CD4-positive, alpha-beta memory T cell (primary cell): Measurements from ENCODE around the gene GNL3. TPM values are rescaled to one million over a fixed set of nuclear protein-coding genes. Genes with fewer than 3 reads are reported as not detected.
"Not testable (repeated sequence)": the region's sequence is repeated elsewhere in the genome, so short reads cannot be mapped to it uniquely, and the experiment has no call there.

Experiments
- CTCF ChIA-PET: fragments of 350-600 bp; sonication (Branson Sonifier 250); formaldehyde crosslinking; loops from one replicate; lab custom pipeline; 2021; ENCODE audit warnings: inconsistent platforms; ENCODE audit not compliant: partially characterized antibody; lab: Charles Lee
- POLR2A ChIA-PET: fragments of 350-600 bp; sonication (Branson Sonifier 250); formaldehyde crosslinking; loops from one replicate; lab custom pipeline; 2021; ENCODE audit not compliant: partially characterized antibody; lab: Charles Lee
- DNase-seq, 5 donors: peaks; one replicate each; pipeline versions ENCODE4 v3.0.0 to v3.0.0-alpha.2; 2020 to 2022; ENCODE audit warnings: mixed read lengths in 1 of 5
- H3K27ac ChIP-seq: one replicate; pipeline ENCODE4 v1.7.0; 2013; ENCODE audit warnings: low read depth, low read length
- H3K27me3 ChIP-seq: 2 replicates; pipeline ENCODE4 v1.7.0; 2013; ENCODE audit warnings: mild to moderate bottlenecking, low read length, moderate library complexity; ENCODE audit not compliant: insufficient read depth
- H3K36me3 ChIP-seq: 2 replicates; pipeline ENCODE4 v1.7.0; 2013; ENCODE audit warnings: mild to moderate bottlenecking, low read length, moderate library complexity; ENCODE audit not compliant: insufficient read depth
- H3K4me1 ChIP-seq: 2 replicates; pipeline ENCODE4 v1.7.0; 2013; ENCODE audit warnings: mild to moderate bottlenecking, low read length, moderate library complexity; ENCODE audit not compliant: insufficient read depth
- H3K4me3 ChIP-seq, 2 donors: one replicate each; pipeline ENCODE4 v1.7.0; 2013; ENCODE audit warnings: low read length in 2 of 2, mild to moderate bottlenecking in 1 of 2
- H3K9me3 ChIP-seq, 2 donors: one replicate each; pipeline ENCODE4 v1.7.0; 2013; ENCODE audit warnings: low read length in 2 of 2, control low read depth in 1 of 2; ENCODE audit not compliant: control insufficient read depth in 1 of 2
- H3K27ac Mint-ChIP-seq, 7 donors: one replicate each; pipeline ENCODE4 v1.8.0; 2020 to 2021; ENCODE audit warnings: mixed read lengths in 7 of 7, mild to moderate bottlenecking in 6 of 7, inconsistent platforms in 3 of 7, moderate library complexity in 3 of 7
- H3K27me3 Mint-ChIP-seq, 2 donors: one replicate each; pipeline ENCODE4 v1.8.0; 2020 to 2021; ENCODE audit warnings: mixed read lengths in 2 of 2
- H3K36me3 Mint-ChIP-seq, 2 donors: one replicate each; pipeline ENCODE4 v1.8.0; 2020 to 2021; ENCODE audit warnings: mixed read lengths in 2 of 2, inconsistent platforms in 1 of 2, mild to moderate bottlenecking in 1 of 2
- H3K4me1 Mint-ChIP-seq, 4 donors: one replicate each; pipeline ENCODE4 v1.8.0; 2020 to 2021; ENCODE audit warnings: mixed read lengths in 4 of 4, mild to moderate bottlenecking in 1 of 4
- H3K4me3 Mint-ChIP-seq, 8 donors: one replicate each; pipeline ENCODE4 v1.8.0; 2020 to 2021; ENCODE audit warnings: mixed read lengths in 8 of 8, mild to moderate bottlenecking in 7 of 8, moderate library complexity in 6 of 8, inconsistent platforms in 3 of 8
- H3K9me3 Mint-ChIP-seq, 8 donors: one replicate each; pipeline ENCODE4 v1.8.0; 2020 to 2021; ENCODE audit warnings: mixed read lengths in 8 of 8, mild to moderate bottlenecking in 5 of 8, inconsistent platforms in 3 of 8, moderate library complexity in 1 of 8
- intact Hi-C: fragments of 100-400 bp; cut with micrococcal nuclease; formaldehyde crosslinking; loops from one replicate; pipeline ENCODE4 v1.15.1; 2023
- polyA plus RNA-seq, 2 donors: library from polyadenylated mRNA; unstranded; fragments of 300-500 nt; fragmentation: Illumina TruSeq; gene quantifications; one replicate each; pipeline ENCODE4 v1.2.3, GENCODE V29; 2021
- total RNA-seq, 2 experiments: library from RNA; stranded (reverse); gene quantifications; one replicate each; pipeline ENCODE4 v1.2.3, GENCODE V29; 2021

GNL3 gene
- total and polyA plus RNA-seq, 4 experiments from 2014 or later, result 47.9 to 88.4 (median 75.2) TPM

DNA sequence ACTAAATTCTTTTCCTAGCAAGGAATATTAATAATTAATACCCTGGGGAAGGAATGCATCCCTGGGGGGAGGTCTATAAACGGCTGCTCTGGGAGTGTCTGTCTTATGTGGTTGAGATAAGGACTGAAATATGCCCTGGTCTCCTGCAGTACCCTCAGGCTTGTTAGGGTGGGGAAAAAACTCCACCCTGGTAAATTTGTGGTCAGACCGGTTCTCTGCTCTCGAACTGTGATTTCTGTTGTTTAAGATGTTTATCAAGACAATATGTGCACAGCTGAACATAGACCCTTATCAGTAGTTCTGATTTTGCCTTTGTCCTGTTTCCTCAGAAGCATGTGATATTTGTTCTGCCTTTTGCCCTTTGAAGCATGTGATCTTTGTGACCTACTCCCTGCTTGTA, 42.9 kb downstream of the GNL3 start:
- H3K36me3 ChIP-seq, DNase-seq, H3K4me3 Mint-ChIP-seq, H3K4me1 Mint-ChIP-seq, intact Hi-C loops, CTCF ChIA-PET, H3K9me3 ChIP-seq, H3K27me3 ChIP-seq, H3K27me3 Mint-ChIP-seq, POLR2A ChIA-PET, H3K4me3 ChIP-seq, H3K4me1 ChIP-seq, H3K27ac Mint-ChIP-seq, H3K27ac ChIP-seq: not testable (repeated sequence)
- peaks cover 0 to 22% (median 16%) of the 10 kb centered on the region in 8 donors for H3K9me3 Mint-ChIP-seq
- H3K36me3 Mint-ChIP-seq, result peaks cover 47 to 65% of the 10 kb centered on the region in 2 donors

DNA sequence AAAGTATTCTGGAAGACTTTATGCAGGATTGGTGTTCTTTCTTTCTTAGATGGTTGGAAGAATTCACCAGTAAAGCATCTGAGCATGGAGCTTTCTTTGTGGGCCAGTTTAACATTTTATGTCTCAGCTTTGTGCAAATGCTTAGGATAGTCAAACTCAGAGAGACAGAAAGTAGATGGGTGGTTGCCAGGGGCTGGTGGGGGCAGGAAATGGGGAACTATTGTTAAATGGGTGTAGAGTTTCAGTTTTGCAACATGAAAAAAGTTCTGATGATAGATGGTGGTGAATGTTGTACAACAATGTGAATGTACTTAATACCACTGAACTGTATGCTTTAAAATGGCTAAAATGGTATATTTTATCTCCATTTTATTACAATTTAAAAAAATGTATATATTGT, 44.8 kb downstream of the GNL3 start:
- Histone ChIP-seq H3K4me3 (no peak overlapping the region), H3K9me3 (no peaks in the 10 kb centered on the region), H3K27ac (no peak overlapping the region), H3K36me3 (peaks cover 9% of the 10 kb centered on the region), H3K27me3 (no peaks in the 10 kb centered on the region), H3K4me1 (no peaks in the 10 kb centered on the region)
- Mint-ChIP-seq H3K27ac (peak overlapping the region in 1 of 7 donors; percentile 18), H3K4me1 (peaks cover 0 to 3% (median under 1%) of the 10 kb centered on the region in 4 donors), H3K27me3 (no peaks in the 10 kb centered on the region), H3K4me3 (peak overlapping the region in 1 of 8 donors; percentile 5), H3K36me3 (peaks cover 55 to 79% of the 10 kb centered on the region in 2 donors), H3K9me3 (peaks cover 0 to 22% (median 16%) of the 10 kb centered on the region in 8 donors)
- intact Hi-C loops, result no loop called here
- CTCF ChIA-PET, result no interaction called here
- POLR2A ChIA-PET, result no interaction called here
- no peak for DNase-seq

GRCh38 chr3:52731590-52731989, 45.8 kb downstream of the GNL3 start:
- no peak for DNase-seq
- Histone ChIP-seq H3K36me3 (peaks cover 11% of the 10 kb centered on the region), H3K4me1 (no peaks in the 10 kb centered on the region), H3K4me3 (no peak overlapping the region), H3K9me3 (no peaks in the 10 kb centered on the region), H3K27ac (no peak overlapping the region), H3K27me3 (no peaks in the 10 kb centered on the region)
- ChIA-PET CTCF (no interaction called here), POLR2A (no interaction called here)
- Mint-ChIP-seq H3K4me1 (peaks cover 0 to 3% (median 0%) of the 10 kb centered on the region in 4 donors), H3K9me3 (peaks cover 0 to 22% (median 16%) of the 10 kb centered on the region in 8 donors), H3K27ac (peak overlapping the region in 1 of 7 donors; percentile 19), H3K36me3 (peaks cover 55 to 79% of the 10 kb centered on the region in 2 donors), H3K4me3 (no peak overlapping the region), H3K27me3 (no peaks in the 10 kb centered on the region)
- intact Hi-C loops, result no loop called here

DNA sequence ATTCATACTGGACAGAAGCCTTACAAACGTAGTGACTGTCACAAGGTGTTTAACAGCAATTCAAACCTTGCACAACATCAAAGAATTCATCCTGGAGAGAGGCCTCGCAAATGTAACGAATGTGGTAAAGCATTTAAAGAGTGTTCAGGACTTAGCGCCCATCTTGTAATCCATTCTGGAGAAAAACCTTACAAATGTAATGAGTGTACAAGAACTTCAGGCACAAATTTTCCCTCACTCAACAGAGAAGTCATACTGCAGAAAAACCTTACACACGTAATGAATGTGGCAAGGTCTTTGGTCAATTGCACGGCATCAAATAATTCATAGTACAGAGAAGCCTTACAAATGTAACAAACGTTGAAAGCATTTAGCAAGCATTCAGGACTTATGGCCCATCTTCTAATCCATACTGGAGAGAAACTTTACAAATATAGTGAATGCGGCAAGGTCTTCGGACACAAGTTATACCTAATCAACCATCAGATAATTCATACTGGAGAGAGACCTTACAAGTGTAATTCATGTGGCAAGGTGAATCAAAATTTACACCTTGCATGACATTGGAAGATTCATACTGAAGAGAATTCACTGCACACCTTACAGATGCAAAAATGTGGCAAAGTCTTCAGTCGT, 47.5 kb downstream of the GNL3 start:
- H3K4me1 Mint-ChIP-seq, result peaks cover 0 to 3% (median 0%) of the 10 kb centered on the region in 4 donors
- intact Hi-C loops, result no loop called here
- peaks cover 11% of the 10 kb centered on the region for H3K36me3 ChIP-seq
- H3K27ac ChIP-seq, result no peak overlapping the region
- peaks cover 0 to 20% (median 14%) of the 10 kb centered on the region in 8 donors for H3K9me3 Mint-ChIP-seq
- H3K27me3 Mint-ChIP-seq, result no peaks in the 10 kb centered on the region
- ChIA-PET CTCF (no interaction called here), POLR2A (no interaction called here)
- H3K4me3 ChIP-seq, result no peak overlapping the region
- no peak for DNase-seq
- no peak overlapping the region for H3K4me3 Mint-ChIP-seq
- no peaks in the 10 kb centered on the region for H3K4me1 ChIP-seq
- H3K9me3 ChIP-seq, result no peaks in the 10 kb centered on the region
- H3K27ac Mint-ChIP-seq, result no peak overlapping the region
- H3K36me3 Mint-ChIP-seq, result peaks cover 57 to 75% of the 10 kb centered on the region in 2 donors
- H3K27me3 ChIP-seq, result no peaks in the 10 kb centered on the region

GRCh38 chr3:52739730-52740129, 53.9 kb downstream of the GNL3 start:
- CTCF ChIA-PET, result interaction anchor here (0.8 to 1.0 kb wide), 2 partner anchors 59 to 457 kb away, joined by 3 read pairs; no protein-coding TSS in a partner anchor
- H3K36me3 Mint-ChIP-seq, result peaks cover 49 to 50% of the 10 kb centered on the region in 2 donors
- Histone ChIP-seq H3K9me3 (no peaks in the 10 kb centered on the region), H3K36me3 (peaks cover 20% of the 10 kb centered on the region), H3K27ac (no peak overlapping the region), H3K4me1 (no peaks in the 10 kb centered on the region), H3K4me3 (no peak overlapping the region), H3K27me3 (no peaks in the 10 kb centered on the region)
- POLR2A ChIA-PET, result no interaction called here
- no peak for DNase-seq
- no peaks in the 10 kb centered on the region for H3K4me1 Mint-ChIP-seq
- intact Hi-C loops, result no loop called here
- no peak overlapping the region for H3K4me3 Mint-ChIP-seq
- H3K27ac Mint-ChIP-seq, result no peak overlapping the region
- no peaks in the 10 kb centered on the region for H3K9me3 Mint-ChIP-seq
- no peaks in the 10 kb centered on the region for H3K27me3 Mint-ChIP-seq

DNA sequence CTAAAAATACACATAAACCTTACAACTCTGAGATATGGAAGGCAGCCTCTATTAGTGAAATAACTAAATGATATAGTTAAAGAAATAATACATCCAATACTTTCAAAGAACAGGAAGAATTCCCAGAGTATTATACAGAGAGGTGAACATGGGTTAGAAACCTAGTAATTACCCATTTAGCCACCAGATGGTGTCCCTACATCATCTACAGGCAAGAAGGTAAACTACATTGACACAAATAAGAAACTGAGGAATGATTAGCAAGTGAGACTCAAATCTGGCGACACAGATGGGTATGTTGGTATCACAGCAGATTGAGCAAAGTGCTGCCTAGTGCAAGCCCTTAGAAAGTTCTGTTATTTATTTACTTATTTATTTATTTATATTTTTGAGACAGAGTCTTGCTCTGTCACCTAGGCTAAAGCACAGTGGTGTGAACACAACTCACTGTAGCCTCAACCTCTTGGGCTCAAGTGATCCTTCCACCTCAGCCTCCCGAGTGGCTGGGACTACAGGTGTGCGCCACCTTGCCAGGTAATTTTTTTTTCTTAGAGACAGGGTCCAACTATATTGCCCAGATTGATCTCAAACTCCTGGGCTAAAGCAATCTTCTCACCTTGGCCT, 56.7 kb downstream of the GNL3 start:
- no peak overlapping the region for H3K27ac ChIP-seq
- ChIA-PET CTCF (interaction anchor here (0.8 to 1.4 kb wide), 7 partner anchors 189 to 454 kb away, joined by 3 to 11 read pairs (median 3); no protein-coding TSS in a partner anchor), POLR2A (no interaction called here)
- H3K4me3 ChIP-seq, result no peak overlapping the region
- H3K4me1 ChIP-seq, result no peaks in the 10 kb centered on the region
- no peaks in the 10 kb centered on the region for H3K27me3 ChIP-seq
- intact Hi-C loops, result loop anchor here (1.0 to 2.0 kb wide), 3 partner anchors 192 to 330 kb away; no protein-coding TSS in a partner anchor
- H3K4me3 Mint-ChIP-seq, result no peak overlapping the region
- H3K27ac Mint-ChIP-seq, result no peak overlapping the region
- H3K36me3 ChIP-seq, result peaks cover 31% of the 10 kb centered on the region
- no peaks in the 10 kb centered on the region for H3K9me3 ChIP-seq
- no peaks in the 10 kb centered on the region for H3K4me1 Mint-ChIP-seq
- no peaks in the 10 kb centered on the region for H3K27me3 Mint-ChIP-seq
- no peaks in the 10 kb centered on the region for H3K9me3 Mint-ChIP-seq
- peaks cover 47 to 55% of the 10 kb centered on the region in 2 donors for H3K36me3 Mint-ChIP-seq
- DNase-seq, result peak in 4 of 5 donors; percentile 16 to 33 (median 27)

GRCh38 chr3:52743152-52743551, 57.3 kb downstream of the GNL3 start:
- Histone ChIP-seq H3K27me3 (no peaks in the 10 kb centered on the region), H3K4me3 (no peak overlapping the region), H3K4me1 (no peaks in the 10 kb centered on the region), H3K27ac (no peak overlapping the region), H3K9me3 (no peaks in the 10 kb centered on the region), H3K36me3 (peaks cover 31% of the 10 kb centered on the region)
- Mint-ChIP-seq H3K9me3 (no peaks in the 10 kb centered on the region), H3K27ac (no peak overlapping the region), H3K27me3 (no peaks in the 10 kb centered on the region), H3K4me3 (no peak overlapping the region), H3K4me1 (no peaks in the 10 kb centered on the region), H3K36me3 (peaks cover 47 to 55% of the 10 kb centered on the region in 2 donors)
- ChIA-PET POLR2A (no interaction called here), CTCF (interaction anchor here (0.8 to 1.3 kb wide), 3 partner anchors 194 to 365 kb away, joined by 3 to 6 read pairs (median 3); no protein-coding TSS in a partner anchor)
- DNase-seq, result no peak
- intact Hi-C loops, result loop anchor here (2.0 kb wide), 2 partner anchors 192 to 244 kb away; no protein-coding TSS in a partner anchor
